HG03520 (cell line): ENCODE measurements around the gene PRPF18.

Source experiments
- ATAC-seq: cut with Tn5 transposase; IDR thresholded peaks from one replicate; pipeline ENCODE4 v1.9.1; 2021; ENCODE audit warnings: mild to moderate bottlenecking, moderate library complexity; ENCODE audit not compliant: unreplicated experiment

Gene PRPF18

DNA sequence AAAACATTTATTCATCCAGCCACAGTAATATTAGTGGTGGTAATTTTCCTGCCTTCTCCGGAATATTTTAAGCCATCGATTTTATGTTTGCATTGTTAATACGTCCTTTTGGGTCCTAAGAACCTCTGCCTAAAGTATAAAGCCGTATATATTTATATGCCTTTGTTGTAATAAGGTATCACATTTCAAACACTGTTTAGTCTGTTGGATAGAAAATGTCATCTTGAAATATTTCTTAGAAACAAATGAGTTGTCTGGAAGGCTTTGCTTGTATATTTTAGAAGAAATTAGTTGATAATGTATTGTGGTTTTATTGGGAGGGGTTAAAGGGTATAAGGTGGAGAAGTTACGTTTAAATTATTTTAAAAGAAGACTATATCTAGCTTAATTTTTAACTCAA lies 11.1 kb downstream of the PRPF18 start:
- no peak for ATAC-seq

DNA sequence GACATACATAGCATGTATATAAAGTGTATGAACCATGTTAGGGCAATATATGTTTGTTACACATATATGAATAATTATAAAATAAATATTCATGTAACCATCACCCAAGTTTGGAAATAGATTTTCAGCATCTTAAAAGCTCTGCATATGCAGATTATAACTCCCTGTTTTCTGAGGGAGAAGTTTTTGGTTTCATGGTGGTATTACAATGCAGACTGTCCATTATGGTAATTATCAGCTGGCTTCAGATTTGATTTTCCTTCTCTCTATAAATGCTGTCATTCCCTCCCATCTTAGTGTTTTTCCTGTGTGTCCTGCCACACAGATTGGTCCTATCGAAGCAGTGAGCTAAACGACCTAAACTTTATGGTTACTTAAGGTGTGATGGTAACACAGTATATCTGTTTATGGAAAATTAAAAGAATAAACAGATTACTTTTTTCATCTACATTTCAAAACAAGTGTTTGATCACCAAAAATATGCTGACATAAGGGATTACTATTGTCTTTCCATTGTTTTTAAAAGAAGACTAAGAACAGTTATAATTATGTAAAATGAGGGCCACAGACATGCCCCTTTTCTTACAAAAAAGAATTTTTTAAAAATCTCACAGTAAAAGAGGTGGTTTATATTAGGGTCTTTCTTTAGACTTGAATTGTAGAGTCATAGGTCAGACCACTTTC lies 17.7 kb downstream of the PRPF18 start:
- ATAC-seq, result no peak

DNA sequence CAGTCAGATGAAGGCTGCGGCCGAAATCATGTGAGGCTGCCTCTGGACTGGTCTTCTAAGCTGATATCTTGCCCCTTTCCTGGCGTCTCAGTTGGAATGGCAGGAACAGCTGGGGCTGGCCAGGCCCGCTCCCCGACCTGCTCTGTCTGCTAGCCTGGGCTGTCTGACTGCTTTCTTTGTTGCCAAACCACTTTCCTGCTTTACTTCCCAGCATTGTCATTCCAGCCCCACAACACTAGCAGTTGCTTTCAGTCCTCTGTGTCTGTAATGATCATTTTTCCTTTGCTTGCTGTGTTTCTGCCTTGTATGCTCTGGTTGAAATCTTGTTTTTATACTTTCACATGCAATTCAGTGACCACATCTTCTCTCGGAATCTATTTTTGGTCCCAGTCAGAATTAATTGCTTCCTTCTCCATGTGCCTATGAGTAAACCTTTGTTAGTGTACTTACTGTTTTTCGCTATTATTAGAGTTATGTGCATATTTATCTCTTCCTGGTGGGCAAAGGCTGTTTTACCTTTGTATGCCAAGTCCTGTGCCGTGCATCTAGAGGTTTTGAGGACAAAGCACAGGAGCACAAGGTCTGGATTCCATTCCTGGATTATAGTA lies 21.6 kb downstream of the PRPF18 start:
- ATAC-seq, result no peak

DNA sequence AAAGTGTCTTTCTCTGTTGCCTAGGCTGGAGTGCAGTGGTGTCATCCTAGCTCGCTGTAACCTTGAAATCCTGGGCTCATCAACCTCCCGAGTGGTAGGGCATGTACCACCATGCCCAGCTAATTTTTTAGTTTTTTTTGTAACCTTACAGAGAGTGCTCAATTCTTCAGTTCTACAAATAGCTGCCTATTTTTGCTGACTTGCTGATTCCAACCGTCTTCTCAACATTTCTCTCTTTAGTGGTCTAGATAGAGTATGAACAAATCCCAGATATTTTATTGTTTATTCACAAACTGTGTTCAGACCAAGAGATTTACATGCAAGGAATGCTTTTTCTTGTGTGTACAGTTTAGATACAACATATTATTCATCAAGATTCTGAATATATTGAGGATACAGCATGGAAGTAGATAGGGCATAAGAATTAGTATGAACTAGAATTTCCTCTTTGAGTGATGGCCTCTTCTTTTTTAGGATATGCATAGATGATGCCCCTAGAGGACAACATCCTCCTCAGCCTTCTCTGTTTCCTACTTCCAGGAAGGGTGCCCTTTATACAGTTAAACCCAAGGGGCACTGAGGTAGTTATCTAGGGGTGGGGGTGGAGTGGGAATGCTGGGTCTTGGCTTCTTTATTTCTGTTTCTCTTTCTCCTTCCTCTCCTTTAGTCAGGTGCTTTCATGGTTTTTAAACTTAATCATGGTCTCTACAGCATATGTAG lies 26.0 kb downstream of the PRPF18 start:
- no peak for ATAC-seq

DNA sequence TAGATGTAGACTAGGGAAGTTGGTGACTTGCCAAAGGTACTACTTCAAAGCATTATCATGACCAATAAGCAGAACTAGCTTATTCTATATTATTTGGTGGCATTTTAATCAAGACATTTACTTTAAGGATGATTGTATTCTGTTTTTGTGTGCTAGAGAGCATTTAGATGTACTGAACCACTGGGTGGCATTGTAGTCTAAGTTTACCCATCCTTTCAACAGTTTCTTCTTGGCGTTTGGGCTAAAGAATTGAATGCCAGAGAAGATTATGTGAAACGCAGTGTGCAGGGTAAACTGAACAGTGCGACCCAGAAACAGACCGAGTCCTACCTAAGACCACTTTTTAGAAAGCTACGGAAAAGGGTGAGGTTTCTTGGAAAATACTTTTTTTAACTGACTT lies 26.8 kb downstream of the PRPF18 start:
- no peak for ATAC-seq

DNA sequence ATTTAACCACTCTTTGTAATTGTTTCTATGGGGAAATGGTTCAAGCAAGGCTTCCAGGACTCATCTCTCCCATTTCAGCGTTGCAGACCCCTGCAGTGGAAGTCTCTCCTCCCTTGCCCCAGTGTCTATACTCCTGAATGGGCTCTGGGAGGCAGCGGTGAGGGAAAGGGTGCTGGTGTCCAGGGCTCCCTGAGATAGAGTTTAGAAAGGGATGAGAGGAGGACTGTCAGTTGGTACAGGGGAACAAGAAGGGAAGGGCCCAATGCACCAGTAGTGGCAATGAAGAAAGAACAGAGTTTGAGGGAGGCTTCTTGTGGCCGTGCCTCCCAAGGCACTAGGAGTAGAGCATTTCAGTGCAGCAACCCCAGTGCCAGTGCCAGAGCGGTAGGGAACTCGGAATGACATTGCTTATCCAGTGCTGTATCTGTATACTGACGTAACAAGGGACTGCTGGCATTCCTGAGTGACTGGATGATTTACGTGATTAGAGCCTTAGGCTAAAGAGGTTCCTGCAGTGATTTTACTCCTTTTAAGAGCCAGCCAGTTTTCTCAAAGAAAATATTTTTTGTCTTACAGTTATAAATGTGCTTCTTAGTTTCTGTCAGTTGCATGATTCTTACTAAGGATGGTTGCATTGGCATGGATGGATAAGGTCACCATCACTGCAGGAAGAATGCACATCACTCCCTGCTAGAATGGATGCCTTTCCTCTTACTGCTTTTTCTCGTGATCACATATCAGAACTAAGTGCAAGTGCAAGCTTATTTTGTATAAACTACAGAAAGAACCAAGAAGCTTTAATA lies 28.0 kb downstream of the PRPF18 start:
- ATAC-seq, result no peak

DNA sequence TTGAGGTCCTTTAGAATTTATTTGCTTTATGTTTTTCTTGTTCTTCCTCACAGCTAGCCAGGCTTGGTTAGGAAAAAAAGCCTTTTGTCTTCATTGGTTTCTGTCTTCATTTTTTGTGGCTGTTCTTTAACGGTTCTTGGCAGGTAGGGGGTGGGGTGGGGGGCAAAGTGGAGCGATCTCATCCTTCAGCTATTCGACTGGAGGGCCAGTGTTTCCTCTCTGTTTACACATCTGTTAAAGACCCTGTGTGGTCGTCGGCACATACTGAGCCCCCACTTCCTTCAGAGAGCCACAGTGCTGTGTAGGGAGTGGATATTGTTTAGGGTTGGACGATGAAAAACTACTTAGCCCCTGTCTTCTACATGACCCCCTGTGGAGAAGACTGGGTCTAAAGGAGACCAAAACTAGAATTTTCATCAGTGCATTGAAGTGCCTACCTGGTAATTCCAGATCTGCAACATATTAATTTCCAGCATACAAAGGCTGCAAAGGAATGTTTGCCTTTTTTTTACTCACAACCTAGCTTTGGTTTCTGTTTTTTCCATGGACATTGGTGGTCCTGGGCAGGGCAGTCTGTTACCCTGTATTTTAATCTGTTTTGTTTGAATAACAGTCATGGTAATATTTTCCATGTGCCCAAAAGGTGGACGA lies 29.0 kb downstream of the PRPF18 start:
- ATAC-seq, result no peak

DNA sequence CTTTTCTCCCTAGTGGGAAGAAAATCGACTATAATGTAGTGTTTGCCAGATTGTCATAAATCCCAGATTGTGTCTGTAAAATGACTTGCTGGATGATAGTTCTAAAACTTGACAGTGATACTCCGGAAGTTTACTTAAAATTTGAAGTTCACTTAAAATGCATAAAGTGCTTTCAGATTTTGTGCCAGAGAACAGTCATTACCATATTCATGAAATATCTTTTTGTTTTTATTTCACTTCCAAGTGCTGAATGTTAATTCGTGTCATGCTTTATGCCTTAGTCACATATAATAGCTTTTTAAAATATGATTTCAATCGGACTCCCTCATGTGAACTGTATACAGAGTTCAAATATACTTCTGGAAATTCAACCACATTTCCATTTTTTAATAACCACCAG lies 30.4 kb downstream of the PRPF18 start:
- ATAC-seq, result no peak

DNA sequence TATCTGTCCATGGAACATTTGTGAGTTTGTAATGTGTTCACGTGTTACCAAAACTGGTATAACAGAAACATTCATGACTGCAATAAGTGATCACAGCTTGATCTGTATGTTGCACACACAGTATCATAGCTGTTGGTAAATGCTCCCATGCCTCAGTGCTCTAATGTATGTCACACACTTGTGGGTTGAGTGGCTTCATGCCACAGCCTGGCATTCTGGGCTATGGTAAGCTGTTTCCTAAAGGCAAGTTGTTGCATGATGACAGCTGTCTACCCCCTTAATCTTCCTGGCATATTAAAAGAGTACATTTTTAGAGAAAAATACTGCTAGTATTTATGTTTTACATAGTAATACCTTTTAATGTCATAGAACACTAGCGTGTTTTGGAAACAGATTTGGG lies 35.2 kb downstream of the PRPF18 start:
- no peak for ATAC-seq

DNA sequence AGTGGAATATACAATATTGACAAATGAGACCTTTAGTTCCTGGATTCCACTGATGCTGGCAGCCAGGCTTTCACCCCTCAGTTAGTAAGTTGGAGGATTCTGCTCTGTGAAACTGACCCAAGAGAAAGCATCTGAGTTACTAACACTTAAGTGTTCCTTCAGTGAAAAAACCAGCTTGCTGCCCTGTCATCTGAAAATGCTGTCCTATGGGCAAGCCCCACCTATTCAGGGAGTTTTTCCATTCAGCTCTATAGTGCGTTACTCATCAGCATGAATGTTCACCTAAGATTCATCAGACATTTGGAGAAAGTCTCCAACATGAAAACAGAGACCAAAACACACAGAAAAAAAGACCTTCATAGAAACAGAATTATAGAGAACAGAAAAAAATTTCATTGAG lies 37.9 kb downstream of the PRPF18 start:
- ATAC-seq, result no peak

DNA sequence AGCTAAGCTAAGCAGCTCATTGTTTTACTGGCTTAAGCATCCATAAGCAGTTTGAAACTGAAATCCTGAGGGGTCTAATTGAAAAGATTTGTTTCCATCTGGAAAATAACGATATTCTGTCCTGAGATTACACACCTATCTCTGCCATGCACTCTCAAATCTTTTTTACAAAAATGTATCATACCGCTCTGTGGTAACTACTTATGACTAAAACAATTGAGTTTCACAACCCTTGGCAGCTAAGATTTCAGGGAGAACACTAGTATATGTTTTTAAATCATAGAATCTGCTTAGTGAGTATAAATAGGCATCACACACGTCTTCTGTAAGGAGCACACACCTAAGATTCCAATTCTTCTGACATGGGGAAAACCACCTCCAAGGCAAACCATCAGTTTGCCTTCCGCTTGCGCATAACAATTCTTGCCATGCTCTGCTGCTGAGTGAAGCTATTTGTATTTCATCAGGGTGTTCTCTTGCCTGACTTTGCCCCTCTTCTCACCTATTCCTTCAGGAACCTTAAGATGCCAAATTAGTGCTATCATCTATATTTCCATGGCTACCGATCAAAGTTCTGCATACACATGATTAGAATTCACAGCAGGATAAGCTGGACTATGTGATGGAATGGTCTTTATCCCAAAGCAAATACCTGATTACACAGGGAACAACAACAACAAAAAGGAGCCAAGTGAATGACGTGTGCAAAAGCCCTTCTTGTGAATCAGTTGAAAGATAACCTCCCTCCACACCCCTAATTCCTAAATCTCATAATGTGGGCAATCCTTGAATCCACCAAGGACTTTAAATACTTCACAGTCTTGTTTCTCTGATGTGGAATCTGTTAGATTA lies 40.9 kb downstream of the PRPF18 start:
- ATAC-seq, result no peak

DNA sequence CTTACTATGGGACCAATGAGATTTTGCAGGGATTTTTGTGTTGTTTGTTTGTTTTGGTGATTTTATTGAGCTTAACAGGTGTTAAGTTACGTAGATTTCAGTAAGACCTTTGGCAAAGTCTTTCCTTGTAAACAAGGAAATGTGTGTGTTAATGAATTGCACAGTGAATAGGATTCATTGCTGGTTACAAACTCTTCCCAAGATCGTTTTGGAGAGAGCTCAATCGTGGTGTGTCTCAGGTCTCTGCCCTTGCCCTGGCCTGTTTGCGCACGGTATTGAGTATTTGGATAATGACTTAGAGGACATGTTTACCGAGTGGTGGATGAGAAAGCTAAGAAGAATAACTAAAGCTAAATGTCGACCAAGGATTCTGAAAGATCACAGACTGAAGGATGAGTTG lies 41.9 kb downstream of the PRPF18 start:
- no peak for ATAC-seq

DNA sequence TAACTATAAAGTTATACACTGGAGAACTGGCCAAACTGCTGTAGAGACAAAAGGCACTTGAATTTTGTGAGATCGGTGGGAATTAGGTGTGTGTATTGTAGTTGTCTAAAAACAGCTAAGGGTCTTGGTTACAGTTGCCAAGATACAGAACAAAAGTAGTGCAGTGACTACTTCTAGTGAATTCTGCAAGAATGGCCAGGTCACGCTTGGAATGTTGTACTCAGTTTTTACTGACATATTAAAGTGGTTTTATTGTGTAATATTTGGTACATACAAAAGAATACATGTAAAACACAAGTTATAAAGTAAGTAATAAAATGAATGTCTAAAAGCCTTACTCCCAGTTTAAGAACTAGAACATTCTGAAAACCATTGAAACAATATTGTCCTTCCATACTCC lies 42.4 kb downstream of the PRPF18 start:
- ATAC-seq, result no peak

DNA sequence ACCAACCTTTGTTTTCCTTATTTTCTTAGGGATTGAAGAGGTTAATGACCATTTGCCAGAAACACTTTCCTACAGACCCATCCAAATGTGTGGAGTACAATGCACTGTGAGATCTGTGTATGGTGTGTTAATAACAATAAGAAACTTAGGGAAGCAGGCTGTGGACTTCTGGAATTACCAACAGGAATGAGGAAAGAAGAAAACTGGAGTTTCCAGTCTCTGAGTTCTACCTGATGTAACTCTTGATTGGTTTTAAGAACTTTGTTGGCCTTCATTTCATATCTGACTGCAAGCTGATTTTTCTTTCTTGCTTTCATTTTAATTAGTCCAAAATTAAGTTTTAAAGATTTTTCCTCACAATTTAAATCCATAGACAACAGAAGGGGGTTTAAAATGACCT lies 43.5 kb downstream of the PRPF18 start:
- ATAC-seq, result no peak

DNA sequence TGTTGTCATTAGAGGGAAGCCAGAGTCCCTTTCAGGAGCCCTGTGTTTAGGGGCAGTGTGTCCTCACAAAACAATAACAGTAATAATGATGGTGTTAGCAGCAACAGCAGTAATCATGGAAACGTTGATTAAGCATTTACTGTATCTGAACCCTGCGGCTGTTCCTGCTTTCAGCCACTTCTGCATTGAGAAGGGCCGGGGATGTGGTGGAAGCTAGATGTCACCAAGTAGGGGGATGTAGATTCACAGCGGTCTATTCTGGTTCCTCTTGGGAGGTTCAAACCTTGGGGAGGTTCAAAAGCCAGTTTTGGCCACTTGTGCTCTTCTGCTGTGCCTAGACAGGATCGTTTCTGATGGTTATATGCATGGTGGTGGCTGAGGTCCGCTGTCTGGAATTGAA lies 44.8 kb downstream of the PRPF18 start:
- ATAC-seq, result no peak

DNA sequence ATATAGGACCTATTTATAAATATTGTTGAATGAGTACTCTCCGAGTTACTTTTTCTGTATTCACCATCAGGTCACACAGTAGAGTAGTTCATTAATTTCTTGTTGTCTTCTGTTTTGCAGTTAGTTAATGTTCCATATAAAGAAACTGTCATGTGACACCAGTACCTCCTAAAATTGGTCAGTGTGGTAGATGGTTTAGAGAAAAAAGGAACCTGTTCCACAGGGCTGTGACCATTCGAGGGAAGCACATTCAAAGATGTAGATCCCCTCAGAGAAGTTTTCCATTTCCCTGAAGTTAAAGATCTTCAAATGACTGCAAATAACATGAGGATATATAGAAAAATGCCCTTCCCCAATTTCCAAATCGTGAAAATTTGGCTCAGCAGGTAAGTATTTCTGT lies 45.7 kb downstream of the PRPF18 start:
- ATAC-seq, result no peak

DNA sequence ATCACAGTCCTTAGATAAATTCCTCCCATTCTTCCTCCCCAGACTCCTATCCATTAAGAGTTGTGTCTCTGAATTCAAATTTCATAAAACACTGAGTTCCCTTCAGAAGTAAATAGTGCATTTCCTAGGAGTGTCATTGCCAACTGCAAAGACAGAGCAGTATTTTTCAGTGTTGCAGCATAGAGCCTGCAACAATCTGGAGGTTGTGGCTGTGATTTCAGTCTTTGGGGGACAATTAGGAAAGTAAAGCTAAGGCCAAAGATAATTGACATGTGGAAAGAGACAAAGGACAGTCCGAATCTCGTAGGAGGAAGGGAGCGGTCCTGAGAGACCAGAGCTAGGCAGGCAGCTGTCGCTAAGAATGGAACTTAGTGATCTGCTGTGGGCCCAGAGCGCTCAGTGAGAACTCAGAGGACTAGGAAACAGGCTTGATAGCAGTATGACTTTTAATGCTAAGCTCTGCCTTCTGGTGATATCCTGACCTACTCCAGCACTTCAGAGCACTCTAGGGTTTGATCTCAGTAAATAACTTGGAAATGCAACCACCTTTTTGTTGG lies 46.2 kb downstream of the PRPF18 start:
- no peak for ATAC-seq

DNA sequence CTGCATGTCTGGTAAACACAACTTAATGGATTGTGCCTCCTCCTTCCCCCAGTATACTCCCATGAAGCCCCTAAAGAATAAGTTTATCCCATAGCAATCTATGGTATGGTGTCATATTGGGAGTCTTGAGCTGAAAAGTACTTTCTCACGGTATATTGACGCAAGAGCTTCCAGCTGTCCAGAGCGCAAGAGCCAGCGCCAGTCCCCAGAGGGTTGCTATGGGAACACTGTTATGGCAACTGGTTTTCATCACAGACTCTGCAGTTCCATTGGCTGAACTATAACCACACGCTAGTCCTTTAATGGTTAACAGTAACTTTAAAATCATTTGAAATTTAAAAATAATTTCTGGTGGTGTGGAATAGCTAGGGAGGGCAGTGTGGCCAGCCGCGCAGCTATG lies 46.9 kb downstream of the PRPF18 start:
- ATAC-seq, result no peak

DNA sequence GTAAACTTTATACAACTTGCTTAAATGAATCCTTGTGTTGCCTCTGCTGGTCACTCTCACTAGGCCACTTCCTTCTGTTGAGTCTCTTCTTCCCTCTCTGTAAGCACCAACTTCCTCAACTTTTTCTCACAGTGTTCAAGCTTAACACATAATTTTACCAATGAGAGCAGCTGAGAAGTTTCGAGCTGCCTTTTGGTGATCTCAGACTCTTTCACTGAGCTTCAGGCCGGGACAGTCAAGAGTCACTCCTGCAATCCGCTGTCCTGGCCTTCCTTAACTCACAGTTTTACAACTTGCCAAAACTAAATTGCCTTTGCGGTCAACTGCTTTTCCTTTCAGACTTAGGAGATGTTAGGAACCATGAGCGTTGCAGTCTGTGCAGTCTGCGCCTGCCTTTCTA lies 47.4 kb downstream of the PRPF18 start:
- no peak for ATAC-seq

DNA sequence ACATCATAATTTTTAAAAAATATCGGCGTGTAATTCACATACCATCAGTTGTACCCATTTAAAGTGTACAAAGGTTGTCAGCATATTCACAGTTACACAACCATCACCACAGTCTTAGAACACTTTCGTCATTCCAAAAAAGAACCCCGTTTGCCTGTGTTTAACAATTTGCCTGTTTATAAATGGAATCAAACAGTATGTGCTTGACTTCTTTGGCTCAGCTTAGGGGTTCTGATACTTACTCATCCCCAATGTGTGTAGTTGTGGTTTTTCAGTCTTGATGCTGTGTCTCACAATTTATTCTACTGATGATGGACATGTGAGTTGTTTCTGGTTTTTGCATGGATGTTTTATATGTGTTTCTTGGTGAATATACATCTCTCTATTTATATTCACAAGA lies 50.0 kb downstream of the PRPF18 start:
- ATAC-seq, result no peak
